Measurements from ENCODE around the gene FBXL4.

The FBXL4 gene

GRCh38 chr6:98976674-98977385, 29.1 kb upstream of the FBXL4 start:
- no peak for TF ChIP-seq CTCF (conservative IDR thresholded peaks at IDR 0.05; ENCODE audit: low read length)
- no peak for TF ChIP-seq EZH2phosphoT487 (IDR thresholded peaks at IDR 0.05; ENCODE audit: borderline replicate concordance)
- H3K9ac ChIP-seq (ENCODE audit: low read depth, low read length, poor library complexity, severe bottlenecking): no peak overlapping the region
- no peak overlapping the region for H3K4me3 ChIP-seq (ENCODE audit: low read length, poor library complexity, severe bottlenecking)
- H3K9me3 ChIP-seq (ENCODE audit: insufficient read depth, low read depth, low read length): no peaks in the 10 kb centered on the region
- no peak overlapping the region for H2AFZ ChIP-seq (ENCODE audit: low read length)
- H3K9me2 ChIP-seq (replicated peaks; ENCODE audit: low read depth, low read length): no peaks in the 10 kb centered on the region
- H3F3A ChIP-seq (ENCODE audit: low read depth): no peaks in the 10 kb centered on the region
- no peaks in the 10 kb centered on the region for H3K27me3 ChIP-seq (ENCODE audit: insufficient read depth, low read length, poor library complexity, severe bottlenecking)
- no peaks in the 10 kb centered on the region for H3K79me2 ChIP-seq (ENCODE audit: insufficient read depth, low read length)
- H4K20me1 ChIP-seq (ENCODE audit: insufficient read depth, low read length, poor library complexity, severe bottlenecking): no peaks in the 10 kb centered on the region
- H3K36me3 ChIP-seq (ENCODE audit: insufficient read depth, low read length): no peaks in the 10 kb centered on the region
- H3K4me1 ChIP-seq (ENCODE audit: insufficient read depth, low read length, poor library complexity, severe bottlenecking): no peaks in the 10 kb centered on the region
- no peak overlapping the region for H3K4me2 ChIP-seq (ENCODE audit: low read depth, low read length, poor library complexity, severe bottlenecking)

GRCh38 chr6:98975421-98975820, 27.7 kb upstream of the FBXL4 start:
- Histone ChIP-seq H3K9ac (ENCODE audit: low read depth, low read length, poor library complexity, severe bottlenecking) (no peak overlapping the region), H3K79me2 (ENCODE audit: insufficient read depth, low read length) (no peaks in the 10 kb centered on the region), H3K9me3 (ENCODE audit: insufficient read depth, low read depth, low read length) (no peaks in the 10 kb centered on the region), H3K4me3 (ENCODE audit: low read length, poor library complexity, severe bottlenecking) (no peak overlapping the region), H3K4me2 (ENCODE audit: low read depth, low read length, poor library complexity, severe bottlenecking) (no peak overlapping the region), H2AFZ (ENCODE audit: low read length) (no peak overlapping the region), H3K9me2 (replicated peaks; ENCODE audit: low read depth, low read length) (no peaks in the 10 kb centered on the region), H3F3A (ENCODE audit: low read depth) (no peaks in the 10 kb centered on the region), H4K20me1 (ENCODE audit: insufficient read depth, low read length, poor library complexity, severe bottlenecking) (no peaks in the 10 kb centered on the region), H3K27me3 (ENCODE audit: insufficient read depth, low read length, poor library complexity, severe bottlenecking) (no peaks in the 10 kb centered on the region), H3K36me3 (ENCODE audit: insufficient read depth, low read length) (no peaks in the 10 kb centered on the region), H3K4me1 (ENCODE audit: insufficient read depth, low read length, poor library complexity, severe bottlenecking) (no peaks in the 10 kb centered on the region)
- TF ChIP-seq CTCF (conservative IDR thresholded peaks at IDR 0.05; ENCODE audit: low read length): no peak
- no peak for TF ChIP-seq EZH2phosphoT487 (IDR thresholded peaks at IDR 0.05; ENCODE audit: borderline replicate concordance)

GRCh38 chr6:98974309-98974708, 26.6 kb upstream of the FBXL4 start:
- H3K9ac ChIP-seq (ENCODE audit: low read depth, low read length, poor library complexity, severe bottlenecking): no peak overlapping the region
- TF ChIP-seq CTCF (conservative IDR thresholded peaks at IDR 0.05; ENCODE audit: low read length) (no peak), EZH2phosphoT487 (IDR thresholded peaks at IDR 0.05; ENCODE audit: borderline replicate concordance) (no peak)
- no peaks in the 10 kb centered on the region for H3K9me3 ChIP-seq (ENCODE audit: insufficient read depth, low read depth, low read length)
- no peaks in the 10 kb centered on the region for H3K36me3 ChIP-seq (ENCODE audit: insufficient read depth, low read length)
- H3K9me2 ChIP-seq (replicated peaks; ENCODE audit: low read depth, low read length): no peaks in the 10 kb centered on the region
- no peaks in the 10 kb centered on the region for H3K79me2 ChIP-seq (ENCODE audit: insufficient read depth, low read length)
- H4K20me1 ChIP-seq (ENCODE audit: insufficient read depth, low read length, poor library complexity, severe bottlenecking): no peaks in the 10 kb centered on the region
- no peaks in the 10 kb centered on the region for H3F3A ChIP-seq (ENCODE audit: low read depth)
- no peaks in the 10 kb centered on the region for H3K27me3 ChIP-seq (ENCODE audit: insufficient read depth, low read length, poor library complexity, severe bottlenecking)
- H2AFZ ChIP-seq (ENCODE audit: low read length): no peak overlapping the region
- no peak overlapping the region for H3K4me2 ChIP-seq (ENCODE audit: low read depth, low read length, poor library complexity, severe bottlenecking)
- no peaks in the 10 kb centered on the region for H3K4me1 ChIP-seq (ENCODE audit: insufficient read depth, low read length, poor library complexity, severe bottlenecking)
- no peak overlapping the region for H3K4me3 ChIP-seq (ENCODE audit: low read length, poor library complexity, severe bottlenecking)
